GM12801 (cell line): ENCODE measurements around the gene PIGH.

Experiments used
- CTCF ChIP-seq: IDR thresholded peaks from one replicate; pipeline ENCODE4 v1.5.1; 2011; ENCODE audit warnings: control low read depth; ENCODE audit not compliant: insufficient read length; ENCODE audit errors: extremely low read depth

Gene PIGH

GRCh38 chr14:67599698-67600561 lies at the start of gene PIGH:
Gene PIGH, minus strand, starts transcription at chr14:67600268. Its CDS starts 65 bp downstream, at chr14:67600203.
- no peak for TF ChIP-seq CTCF

- TF ChIP-seq CTCF = no peak
These were observed 46.1 kb upstream of the PIGH start for GRCh38 chr14:67646131-67646530.

GRCh38 chr14:67645414-67645813 lies 45.3 kb upstream of the PIGH start:
- TF ChIP-seq CTCF = no peak

- no peak for TF ChIP-seq CTCF
These were observed 44.4 kb upstream of the PIGH start for GRCh38 chr14:67644428-67644827.

- no peak for TF ChIP-seq CTCF
These were observed 43.6 kb upstream of the PIGH start for GRCh38 chr14:67643713-67644112.

- TF ChIP-seq CTCF = no peak
These were observed 42.1 kb upstream of the PIGH start for GRCh38 chr14:67641902-67642749.

GRCh38 chr14:67641480-67641879 lies 41.4 kb upstream of the PIGH start:
- TF ChIP-seq CTCF = no peak
